IMR-90 (cell line): ENCODE measurements around the gene KIF21A.

Source experiments
- CHD1 ChIP-seq: IDR thresholded peaks from 2 replicates; pipeline ENCODE4 v1.6.1; 2012; ENCODE audit warnings: low read depth, low read length, improper control_type of control experiment
- FOS ChIP-seq: fragments of 150-350 bp; IDR thresholded peaks from 2 replicates; pipeline ENCODE4 v1.6.1; 2016; ENCODE audit warnings: low read depth, low read length
- MXI1 ChIP-seq: IDR thresholded peaks from 2 replicates; pipeline ENCODE4 v1.6.1; 2012; ENCODE audit warnings: low read depth, mild to moderate bottlenecking, low read length, moderate library complexity, borderline replicate concordance
- POLR2A ChIP-seq: IDR thresholded peaks from 2 replicates; pipeline ENCODE4 v1.6.1; 2012; ENCODE audit warnings: mild to moderate bottlenecking, low read depth, low read length
- TF ChIP-seq, protein P1 (sequence below): conservative IDR thresholded peaks from 2 replicates; pipeline ENCODE4 v1.5.1; 2012; ENCODE audit warnings: mild to moderate bottlenecking, low read depth, low read length, improper control_type of control experiment
- TF ChIP-seq, protein P2 (sequence below): fragments of 150-350 bp; IDR thresholded peaks from 2 replicates; pipeline ENCODE4 v1.6.1; 2016; ENCODE audit warnings: low read depth, mild to moderate bottlenecking, low read length, moderate library complexity, borderline replicate concordance

DNA sequence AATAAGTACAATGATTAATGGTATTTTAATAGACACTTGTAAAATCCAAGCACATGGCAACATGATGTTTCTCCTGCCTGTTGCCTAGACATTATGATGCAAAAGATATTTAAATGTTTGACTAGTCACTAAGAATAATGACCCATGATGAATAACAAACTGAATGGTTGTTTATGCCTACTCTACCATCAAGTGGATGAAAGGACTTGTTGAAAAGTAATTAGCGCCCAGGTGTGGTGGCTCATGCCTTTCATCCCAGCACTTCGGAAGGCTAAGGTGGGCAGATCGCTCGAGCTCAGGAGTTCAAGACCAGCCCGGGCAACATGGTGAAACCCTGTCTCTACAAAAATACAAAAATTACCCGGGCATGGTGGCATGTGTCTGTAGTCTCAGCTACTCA lies 30.7 kb downstream of the KIF21A start:
- TF ChIP-seq, protein P1, sequence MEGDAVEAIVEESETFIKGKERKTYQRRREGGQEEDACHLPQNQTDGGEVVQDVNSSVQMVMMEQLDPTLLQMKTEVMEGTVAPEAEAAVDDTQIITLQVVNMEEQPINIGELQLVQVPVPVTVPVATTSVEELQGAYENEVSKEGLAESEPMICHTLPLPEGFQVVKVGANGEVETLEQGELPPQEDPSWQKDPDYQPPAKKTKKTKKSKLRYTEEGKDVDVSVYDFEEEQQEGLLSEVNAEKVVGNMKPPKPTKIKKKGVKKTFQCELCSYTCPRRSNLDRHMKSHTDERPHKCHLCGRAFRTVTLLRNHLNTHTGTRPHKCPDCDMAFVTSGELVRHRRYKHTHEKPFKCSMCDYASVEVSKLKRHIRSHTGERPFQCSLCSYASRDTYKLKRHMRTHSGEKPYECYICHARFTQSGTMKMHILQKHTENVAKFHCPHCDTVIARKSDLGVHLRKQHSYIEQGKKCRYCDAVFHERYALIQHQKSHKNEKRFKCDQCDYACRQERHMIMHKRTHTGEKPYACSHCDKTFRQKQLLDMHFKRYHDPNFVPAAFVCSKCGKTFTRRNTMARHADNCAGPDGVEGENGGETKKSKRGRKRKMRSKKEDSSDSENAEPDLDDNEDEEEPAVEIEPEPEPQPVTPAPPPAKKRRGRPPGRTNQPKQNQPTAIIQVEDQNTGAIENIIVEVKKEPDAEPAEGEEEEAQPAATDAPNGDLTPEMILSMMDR = no peak
- TF ChIP-seq POLR2A (no peak), FOS (no peak), CHD1 (no peak), MXI1 (no peak)
- TF ChIP-seq, protein P2, sequence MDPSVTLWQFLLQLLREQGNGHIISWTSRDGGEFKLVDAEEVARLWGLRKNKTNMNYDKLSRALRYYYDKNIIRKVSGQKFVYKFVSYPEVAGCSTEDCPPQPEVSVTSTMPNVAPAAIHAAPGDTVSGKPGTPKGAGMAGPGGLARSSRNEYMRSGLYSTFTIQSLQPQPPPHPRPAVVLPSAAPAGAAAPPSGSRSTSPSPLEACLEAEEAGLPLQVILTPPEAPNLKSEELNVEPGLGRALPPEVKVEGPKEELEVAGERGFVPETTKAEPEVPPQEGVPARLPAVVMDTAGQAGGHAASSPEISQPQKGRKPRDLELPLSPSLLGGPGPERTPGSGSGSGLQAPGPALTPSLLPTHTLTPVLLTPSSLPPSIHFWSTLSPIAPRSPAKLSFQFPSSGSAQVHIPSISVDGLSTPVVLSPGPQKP = no peak
